NCI-H1417 treated with DMSO at 0.1 percent for 48 hours (cell line): ENCODE measurements around the gene C14orf180.

Source experiments
- DNase-seq: peaks from one replicate; lab custom pipeline; 2025; lab: John Stamatoyannopoulos, UW

Gene C14orf180

DNA sequence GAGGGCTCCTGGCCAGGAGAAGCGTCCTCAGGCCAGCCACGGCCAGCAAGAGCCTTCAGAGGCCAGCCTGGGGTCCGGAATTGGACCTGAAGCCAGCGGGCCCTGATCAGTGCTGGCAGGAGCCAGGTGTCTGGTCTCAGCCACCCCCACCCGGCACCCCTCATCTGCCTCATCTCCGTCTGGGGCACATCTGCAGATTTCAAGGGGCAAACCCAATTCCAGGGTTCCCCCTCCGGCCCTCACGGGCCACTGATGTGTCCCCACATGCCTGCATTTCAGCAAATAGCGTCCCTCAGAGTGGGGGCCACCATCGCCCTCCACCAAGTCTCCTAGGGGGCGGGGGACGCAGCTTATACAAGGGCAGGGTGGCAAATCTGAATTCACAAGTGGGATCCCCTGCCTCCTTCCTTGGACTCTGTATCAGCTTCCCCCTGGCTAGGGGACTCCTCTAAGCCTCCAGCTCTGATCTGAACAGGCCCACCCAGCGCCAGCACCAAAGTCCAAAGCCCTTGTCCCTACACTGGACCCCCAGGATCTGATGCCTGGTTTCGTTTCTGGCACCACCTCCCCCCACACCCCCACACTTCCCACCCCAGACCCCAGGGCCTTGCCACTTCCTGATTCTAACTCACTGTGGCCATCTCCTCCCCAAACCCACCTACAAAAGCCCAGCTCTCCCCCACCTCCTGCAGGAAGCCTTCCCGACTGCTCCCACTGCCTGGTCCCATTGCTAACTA is 14.9 kb downstream of the C14orf180 start:
- no peak for DNase-seq

DNA sequence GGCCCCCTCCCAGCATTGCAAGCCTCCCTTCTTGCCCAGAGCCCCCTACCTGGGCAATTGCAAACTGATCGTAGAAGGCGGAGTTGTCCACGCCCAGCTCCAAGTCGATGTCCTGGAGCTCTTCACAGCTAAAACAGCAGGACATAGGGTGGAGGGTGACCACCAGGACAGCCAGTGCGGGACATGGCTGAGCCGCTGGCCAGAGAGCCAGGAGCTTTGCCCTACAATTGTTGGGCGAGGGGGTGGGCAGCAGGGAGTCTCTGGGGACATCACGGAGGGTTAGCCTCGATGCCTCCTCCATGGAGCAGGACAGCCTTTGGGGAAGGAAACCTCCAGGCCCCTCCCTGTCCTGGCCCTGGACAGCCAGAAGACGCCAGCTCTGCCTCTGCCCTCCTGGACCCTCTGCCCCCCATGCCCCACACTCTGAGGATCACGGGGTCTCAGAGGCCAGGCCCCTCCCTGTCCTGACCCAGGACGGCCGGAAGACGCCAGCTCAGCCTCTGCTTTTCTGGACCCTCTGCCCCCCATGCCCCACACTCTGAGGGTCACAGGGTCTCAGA is 15.6 kb downstream of the C14orf180 start:
- DNase-seq = no peak

DNA sequence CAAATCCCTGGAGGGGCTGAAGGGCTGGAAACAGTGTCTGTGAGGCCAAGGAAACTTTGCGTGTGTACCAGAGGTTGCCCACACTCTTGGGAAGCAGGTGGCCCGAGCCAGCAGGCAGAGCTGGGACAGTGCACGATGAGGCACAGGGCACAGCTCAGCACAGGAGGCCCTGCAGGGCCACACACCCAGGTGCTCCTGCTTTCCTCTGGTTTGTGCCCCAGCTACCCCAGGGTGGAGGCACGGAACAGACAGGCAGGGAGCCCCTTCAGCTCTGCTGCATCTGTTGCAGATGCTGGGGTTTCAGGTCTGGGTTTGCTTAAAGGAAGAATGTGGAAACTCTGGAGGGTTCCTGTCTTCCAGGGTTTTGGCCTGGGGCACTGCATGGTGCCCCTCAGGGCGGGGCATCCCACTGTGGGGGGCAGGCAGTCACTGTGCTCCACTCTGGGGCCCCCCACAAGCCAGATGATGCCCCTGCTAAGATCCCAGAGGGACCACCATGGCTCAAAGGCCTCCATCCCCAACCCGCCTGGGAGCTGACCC is 16.4 kb downstream of the C14orf180 start:
- DNase-seq = no peak

DNA sequence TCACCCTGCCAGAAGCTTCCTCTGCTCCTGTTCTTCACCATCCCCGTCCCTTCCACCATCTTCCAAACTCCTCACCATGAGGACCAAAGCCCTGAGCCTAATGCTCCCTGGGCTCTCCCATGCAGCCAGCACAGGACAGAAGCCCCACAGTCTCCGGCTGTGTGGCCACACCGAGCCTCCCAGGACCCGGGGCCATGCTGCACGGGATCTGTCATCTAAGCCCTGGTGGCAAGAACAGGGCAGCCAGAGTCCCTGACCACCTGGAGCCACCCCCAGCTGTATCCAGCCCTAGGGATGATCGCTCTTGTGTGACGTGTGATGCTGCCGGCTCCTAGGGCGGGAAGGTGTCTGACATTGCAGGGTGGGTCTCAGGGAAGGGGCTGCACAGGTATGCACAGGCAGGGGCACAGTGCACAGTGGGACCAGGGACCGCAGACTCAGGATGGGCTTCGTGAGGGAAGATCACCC is 16.9 kb downstream of the C14orf180 start:
- DNase-seq = no peak

DNA sequence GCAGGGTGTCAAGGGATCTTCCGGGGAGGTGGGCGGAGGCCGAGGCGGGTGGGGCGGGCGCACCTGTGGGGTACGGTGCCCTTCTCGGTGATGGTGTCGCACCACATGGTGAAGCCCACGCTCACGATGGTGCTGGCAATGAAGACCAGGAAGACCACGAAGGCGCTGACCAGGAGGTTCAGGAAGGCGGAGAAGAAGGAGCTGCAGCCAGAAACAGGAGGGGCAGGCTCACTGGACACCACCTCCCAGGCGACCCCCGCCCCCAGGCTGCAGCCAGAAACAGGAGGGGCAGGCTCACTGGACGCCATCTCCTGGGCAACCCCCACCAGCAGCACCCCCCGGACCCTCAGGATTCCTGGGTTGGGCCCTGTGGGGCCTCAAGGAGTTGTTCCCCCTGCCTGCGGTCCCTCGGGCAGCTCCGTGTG is 17.4 kb downstream of the C14orf180 start:
- no peak for DNase-seq

DNA sequence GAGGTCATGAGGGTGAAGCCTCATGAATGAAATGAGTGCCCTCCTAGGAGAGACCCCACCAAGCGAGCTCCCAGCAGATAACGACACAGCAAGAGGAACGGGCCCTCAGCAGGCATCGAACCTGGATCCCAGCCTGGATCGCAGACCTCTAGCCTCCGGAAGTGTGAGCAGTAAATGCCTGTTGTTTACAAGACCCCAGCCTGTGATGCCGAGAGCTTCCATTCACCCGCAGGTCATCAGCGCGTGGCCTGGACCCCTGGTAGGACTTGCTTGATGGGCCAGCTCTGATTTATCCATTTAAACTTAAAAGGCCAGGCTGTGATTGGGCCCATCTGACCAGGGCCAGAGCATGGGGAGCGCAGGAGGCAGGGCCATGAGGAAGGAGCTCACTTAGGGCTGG is 18.0 kb downstream of the C14orf180 start:
- DNase-seq = no peak

DNA sequence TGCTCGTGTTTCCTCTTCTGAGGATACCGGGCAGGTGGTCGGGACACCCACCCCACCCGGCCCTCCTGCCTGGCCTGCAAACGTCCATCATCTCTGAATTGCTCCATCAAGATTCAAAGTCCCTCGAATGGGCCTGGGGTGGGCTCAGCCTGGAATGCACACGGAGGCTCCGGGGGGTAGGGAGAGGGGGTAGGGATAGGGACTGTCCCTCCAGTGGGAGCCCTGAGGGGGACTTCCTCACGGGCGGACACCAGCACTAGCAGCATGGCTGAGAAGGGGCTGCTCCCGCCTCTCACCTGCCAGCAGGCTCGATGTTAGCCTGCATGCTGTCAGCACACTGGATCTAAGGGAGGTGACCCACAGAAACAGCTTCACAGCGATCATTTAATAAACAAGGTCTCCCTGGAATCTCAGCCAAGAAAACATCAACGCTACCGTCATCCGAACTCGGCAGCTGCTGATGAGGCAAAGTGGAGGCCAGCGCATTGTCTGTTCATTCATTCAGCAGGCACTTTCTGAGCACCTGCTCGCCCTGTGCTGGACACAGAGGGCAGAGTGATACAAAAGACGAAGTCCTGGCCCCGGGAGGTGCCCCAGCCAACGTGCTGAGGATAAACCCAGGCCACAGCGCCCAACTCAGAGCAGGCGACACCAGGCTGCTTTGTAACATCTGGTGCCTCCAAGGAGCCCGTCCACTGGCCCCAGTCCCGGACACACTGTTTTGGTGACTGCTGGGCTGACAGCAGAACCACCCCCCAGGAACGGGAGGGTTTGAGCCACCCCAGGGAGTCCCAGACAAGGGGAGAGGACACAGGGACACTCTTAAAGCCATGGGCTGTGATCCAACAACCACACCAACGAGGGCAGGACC is 18.7 kb downstream of the C14orf180 start:
- DNase-seq = peak; percentile 7

DNA sequence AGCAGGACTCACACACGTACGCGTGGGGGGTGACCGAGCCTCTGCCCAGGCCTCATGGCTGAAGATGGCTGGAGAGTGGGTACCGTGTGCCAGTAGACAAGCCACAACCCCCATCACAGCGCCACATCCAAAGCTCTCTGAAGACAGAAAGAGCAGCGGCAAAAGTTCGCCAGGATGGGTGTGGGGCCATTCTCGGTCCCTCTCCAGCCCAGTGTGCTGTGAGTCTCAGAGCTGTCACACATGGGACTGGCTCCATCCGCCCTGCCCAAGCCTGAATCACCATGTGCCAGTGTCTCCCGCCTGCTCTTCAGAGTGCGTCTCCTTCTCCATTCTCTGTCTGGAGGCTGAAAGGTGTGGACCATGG is 19.3 kb downstream of the C14orf180 start:
- no peak for DNase-seq

DNA sequence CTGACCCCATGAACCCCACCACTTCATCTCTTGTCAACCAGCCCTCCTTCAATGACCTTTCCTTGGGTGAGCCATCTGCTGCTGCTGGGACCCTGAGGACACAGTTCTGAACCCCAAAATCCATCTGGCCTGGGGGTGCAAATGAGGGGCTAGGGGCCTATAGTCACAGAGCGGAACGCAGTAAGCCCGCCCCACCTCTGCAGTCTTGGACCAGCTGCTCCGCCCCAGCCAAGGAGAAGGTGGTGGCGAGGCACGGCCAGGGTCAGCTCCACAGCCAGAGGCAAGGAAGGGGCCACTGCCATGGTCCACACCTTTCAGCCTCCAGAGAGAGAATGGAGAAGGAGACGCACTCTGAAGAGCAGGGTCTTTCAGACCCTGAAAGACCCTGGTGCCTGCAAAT is 19.9 kb downstream of the C14orf180 start:
- no peak for DNase-seq

DNA sequence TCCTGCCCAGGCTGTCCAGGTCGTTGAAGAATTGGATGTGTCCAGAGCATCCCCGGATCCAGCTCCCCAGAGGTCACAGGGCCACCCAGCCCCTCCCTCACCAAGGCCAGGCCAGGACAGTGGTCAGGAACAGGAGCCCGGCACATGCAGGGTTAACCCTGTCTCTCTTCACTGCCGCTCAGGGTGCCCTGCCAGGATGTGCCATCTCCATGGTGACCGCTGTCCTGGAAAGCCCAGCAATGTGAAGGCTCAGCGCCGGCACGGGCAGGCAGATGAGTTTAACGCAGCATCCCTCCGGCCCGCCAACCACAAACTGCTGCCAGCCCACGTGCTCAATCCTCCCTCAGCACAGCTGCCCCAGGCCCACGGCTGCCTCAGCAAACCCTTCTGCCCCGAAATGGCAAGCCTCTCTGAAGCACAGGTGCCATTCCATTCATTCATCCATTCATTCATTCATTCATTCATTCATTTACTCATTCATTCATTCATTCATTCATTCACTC is 20.6 kb downstream of the C14orf180 start:
- peak; percentile 13 for DNase-seq

DNA sequence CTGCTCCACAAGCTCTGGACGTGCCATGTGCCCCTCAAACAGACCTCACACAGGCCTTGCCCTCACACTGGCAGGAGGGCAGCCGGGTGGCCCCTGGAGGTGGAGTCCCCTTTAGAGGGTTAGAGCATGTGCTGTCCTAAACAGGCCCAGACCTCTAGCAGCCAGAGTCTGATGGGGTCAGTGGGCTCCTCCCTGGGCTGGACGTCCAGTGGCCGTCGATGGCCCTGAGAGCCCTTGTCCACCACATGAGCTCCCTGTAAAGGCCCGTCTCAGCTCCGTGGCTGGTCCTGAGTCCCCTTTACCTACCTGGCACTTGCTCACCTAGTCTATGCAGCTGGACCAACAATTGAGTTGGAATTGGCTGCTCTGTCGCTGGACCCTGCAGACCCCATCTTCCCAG is 21.2 kb downstream of the C14orf180 start:
- no peak for DNase-seq

DNA sequence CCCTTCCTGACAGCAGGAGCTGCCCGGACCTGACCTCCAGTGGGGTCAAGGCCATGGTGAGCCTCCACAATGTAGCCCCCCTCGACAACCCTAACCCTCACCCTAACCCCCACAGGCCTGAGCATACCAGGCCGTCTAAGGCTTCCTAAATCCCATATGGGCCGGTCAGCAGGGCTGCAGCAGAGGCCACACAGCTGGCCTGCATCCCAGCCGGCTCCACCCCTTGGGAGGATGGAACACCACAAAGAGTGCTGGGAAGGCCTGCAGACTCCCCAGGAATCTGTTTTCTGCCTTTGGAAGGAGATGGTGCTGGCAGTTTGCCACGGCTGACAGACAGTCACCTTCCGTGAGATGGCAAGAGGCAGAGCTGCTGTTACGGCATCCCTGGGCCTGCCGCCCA is 22.2 kb downstream of the C14orf180 start:
- DNase-seq = no peak

DNA sequence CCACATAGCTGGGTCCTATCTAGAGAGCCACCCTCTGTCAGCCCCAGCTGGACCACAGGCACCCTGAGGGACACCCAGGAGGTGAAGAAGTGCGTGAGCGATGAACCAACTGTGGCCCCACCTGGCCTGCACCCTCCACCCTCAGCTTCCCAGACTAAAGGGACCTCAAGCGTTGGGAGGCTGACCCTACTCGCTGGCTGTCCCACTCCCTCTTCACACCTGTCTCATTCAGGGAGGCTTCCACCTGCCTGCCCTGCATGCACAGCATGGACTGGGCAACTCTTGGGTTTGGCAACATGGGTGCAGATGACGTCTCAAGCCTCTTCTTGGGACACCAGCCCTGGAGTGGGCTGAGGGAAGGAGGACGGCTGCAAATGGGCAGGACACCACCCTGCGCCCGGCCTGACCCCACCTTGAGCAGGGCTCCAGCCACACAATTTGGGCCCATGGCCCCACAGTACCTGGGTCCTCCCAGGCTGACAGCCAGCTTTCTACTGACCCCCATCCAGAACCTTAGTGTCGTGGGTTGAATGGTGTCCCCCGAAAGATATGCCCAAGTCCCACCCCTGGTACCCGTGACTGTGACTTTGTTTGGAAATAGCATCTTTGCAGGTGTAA is 22.9 kb downstream of the C14orf180 start:
- no peak for DNase-seq

DNA sequence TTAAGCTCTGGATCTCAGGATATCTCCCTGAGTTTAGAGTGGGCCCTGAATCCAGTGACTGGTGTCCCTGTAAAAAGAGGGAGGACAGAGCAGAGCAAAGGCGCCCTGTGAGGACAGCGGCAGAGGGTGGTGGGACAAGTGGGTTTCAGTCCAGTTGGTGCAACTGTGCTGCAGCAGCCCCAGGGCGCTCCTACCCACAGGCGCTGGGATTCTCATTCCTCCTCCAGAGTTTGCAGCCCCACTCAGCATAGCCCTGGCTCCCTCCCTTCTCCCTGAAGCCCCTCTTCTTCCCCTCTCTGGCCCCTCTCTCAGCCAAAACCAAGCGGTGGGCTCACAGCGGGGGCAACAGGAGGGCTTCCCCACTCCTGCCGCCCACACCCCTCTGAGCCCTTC is 23.4 kb downstream of the C14orf180 start:
- no peak for DNase-seq

DNA sequence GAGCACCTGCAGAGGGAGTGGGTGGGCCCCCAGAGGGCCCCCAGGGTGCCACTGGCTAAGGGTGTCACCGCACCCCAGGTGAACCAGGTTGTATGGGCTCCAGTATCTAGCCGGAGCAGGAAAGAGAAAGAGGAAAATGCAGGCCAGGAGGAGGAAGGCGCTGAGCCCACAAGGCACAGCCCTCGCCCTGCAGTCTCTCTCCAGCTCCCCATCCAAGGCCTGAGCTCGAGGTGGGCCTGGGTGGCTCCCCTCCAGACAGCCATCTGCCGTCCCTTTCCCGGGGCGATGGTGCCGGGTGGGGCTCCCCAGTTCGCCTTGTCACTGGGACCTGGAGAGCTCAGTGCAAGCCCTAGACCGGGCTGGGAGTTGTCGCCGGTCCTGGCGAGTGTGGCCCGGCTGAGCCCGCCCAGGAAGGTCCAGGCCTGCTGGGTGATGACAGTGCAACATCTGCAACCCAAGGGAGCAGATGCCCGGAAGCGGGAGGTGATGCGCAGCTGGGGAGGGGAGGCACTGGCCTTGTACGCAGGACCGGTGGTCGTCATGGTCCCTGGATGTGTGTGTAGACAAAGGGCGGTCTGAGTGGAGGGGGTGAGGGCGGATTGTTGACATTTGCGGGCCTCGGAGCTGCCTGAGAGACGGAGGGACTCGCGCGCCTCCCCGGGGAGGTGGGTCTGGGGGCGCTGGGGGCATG is 24.3 kb downstream of the C14orf180 start:
- peak; percentile 4 for DNase-seq

DNA sequence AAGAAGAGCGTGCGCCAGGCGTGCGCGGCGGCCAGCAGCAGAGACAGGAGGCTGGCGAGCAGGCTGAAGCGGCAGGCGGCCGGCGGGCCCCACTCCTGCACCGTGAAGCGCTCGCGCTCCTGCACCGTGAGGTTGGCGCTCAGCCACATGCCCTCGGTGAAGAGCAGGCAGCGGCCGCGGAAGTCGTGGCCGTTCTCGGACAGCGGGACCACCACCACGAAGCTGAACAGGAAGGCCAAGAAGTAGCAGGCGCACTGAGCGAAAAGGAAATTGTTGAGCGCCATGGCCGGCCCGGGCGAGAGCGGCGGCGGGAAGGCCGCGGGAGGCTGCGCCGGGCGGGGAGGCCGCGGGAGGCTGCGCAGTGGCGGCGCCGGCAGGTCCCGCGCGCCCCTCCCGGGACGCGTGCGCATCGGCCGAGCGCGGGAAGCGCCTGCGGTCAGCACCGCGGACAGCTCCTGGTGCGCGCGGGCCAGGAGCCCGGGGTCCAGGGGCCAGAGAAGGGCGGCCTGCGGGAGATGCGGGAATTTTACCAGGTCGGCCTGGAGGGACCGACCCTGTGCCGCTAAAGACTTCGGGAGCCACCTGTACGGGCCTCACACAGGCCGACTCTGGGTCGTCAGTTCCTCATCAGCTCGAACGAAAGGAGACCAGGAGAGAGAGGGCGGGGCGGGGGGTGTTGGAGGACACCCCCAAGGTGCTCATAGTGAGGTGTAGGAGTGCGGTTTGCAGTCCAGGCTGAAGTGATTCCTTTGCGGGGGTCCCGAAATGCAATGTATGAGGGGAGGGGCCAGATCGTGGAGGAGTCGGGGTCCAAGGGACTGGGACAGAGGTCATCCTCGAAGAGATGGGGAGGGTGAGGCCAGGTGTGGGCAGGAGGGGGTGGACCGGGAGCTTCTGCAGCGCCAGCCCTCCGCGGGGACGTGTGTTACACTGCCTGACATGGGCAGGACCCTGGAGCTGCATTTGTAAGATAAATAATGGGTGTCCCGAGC is 25.2 kb downstream of the C14orf180 start, which contains the start of gene TMEM179:
Gene TMEM179, minus strand, starts transcription at position 315 of the 992 bp plus-strand sequence. Its CDS starts 31 bp downstream, at position 284.
- peak; percentile 34 for DNase-seq

DNA sequence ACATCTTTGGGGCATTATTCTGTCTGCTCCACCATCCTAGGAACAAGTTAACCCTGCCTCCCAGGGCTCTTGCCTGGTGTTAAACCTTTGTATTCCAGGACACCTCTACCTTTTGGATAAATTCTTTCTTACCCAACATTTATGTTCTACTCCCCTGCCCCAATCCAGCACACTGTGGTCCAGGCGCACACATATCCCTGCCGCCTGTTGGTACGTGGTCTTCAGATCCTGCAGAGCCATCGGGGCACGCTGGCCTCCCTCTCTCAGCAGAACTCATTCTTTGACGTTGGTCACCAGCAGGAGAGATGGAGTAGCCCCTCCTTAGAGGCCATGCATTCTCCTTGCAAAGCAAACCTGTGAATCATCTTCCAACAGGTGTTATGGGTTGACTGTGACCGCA is 30.1 kb downstream of the C14orf180 start:
- DNase-seq = no peak

DNA sequence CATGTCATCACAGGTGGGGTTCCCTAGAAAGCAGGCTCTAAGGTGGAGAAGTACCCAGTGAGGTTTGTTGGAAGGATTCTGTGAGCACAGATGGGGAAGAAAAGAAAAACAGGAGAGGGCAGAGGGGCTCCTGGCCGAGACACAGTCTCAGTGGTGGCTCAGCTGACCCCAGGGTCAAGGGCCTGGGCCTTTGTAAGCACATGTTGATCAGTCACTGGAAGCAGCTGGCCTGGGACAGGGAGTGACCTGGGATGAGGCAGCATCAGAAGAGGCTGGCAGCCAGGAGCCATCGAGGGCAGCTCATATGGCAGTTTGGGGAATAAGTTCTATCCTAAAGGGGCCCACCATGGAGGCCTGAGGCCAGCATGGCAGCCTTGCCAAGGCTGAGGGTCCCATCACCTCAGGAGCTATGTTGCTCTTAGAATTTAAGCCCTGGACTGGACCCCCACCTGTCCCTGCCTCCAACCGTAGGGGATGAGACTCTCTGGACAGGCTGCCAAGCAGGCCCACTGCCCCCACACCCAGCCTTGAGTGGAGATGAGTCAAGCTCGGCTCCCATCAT is 31.3 kb downstream of the C14orf180 start:
- DNase-seq = no peak

DNA sequence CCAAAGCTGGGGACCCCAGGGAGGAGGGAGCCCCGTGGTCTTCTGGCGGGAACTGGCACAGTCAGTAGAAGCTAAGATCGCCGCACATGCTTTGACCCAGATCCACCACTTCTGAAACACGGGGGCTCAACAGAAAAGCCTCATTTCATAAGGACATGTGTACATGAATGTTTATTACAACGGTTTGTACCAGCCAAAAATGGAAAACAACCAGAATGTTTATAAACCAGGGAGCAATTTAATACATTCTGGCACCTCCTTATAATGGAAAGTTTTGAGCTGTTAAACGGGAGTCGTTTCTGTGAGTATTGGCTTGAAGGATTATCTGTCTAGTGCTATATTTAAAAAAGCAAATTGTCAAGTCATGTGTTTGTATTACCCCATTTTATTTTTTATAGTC is 32.3 kb downstream of the C14orf180 start:
- DNase-seq = no peak
